GM12878 (cell line): Measurements from ENCODE around the gene AWAT1. TPM values are rescaled to one million over a fixed set of nuclear protein-coding genes. Genes with fewer than 3 reads are reported as not detected.

Source experiments
- ATAC-seq: fragments of 200-7000 bp; cut with Tn5 transposase; 3 replicates; pipeline ENCODE4 v1.9.1; 2020; ENCODE audit warnings: mild to moderate bottlenecking, moderate library complexity
- BruUV-seq: library from RNA; stranded (reverse); fragments of 400-500 nt; replicated peaks from 2 replicates; lab custom pipeline; 2021; lab: Mats Ljungman, UMichigan
- CTCF ChIA-PET: fragments of 300-600 bp; sonication (Branson Sonifier 250); formaldehyde crosslinking; extraction: SDS; loops from one replicate; lab custom pipeline; 2021; ENCODE audit warnings: inconsistent platforms; lab: Yijun Ruan, JAX
- POLR2A ChIA-PET: fragments of 350-600 bp; formaldehyde crosslinking; extraction: SDS; loops from one replicate; lab custom pipeline; 2021; ENCODE audit warnings: inconsistent platforms; lab: Charles Lee
- RAD21 ChIA-PET: fragments of 300-600 bp; sonication (Branson Sonifier 250); formaldehyde crosslinking; loops from one replicate; lab custom pipeline; 2023; ENCODE audit warnings: antibody characterized with exemption; ENCODE audit not compliant: unreplicated experiment; lab: Charles Lee
- SMC1A ChIA-PET: fragments of 300-600 bp; sonication (Branson Sonifier 250); formaldehyde crosslinking; loops from one replicate; lab custom pipeline; 2023; ENCODE audit not compliant: unreplicated experiment, uncharacterized antibody; lab: Charles Lee
- DNase-seq: peaks from one replicate; pipeline ENCODE4 v3.0.0-alpha.2; 2011; ENCODE audit warnings: low read depth, low spot score
- FAIRE-seq: peaks from 3 replicates; lab custom pipeline; 2011; peaks lifted over from hg19 to GRCh38; lab: Jason Lieb, UNC
- H2AFZ ChIP-seq: 2 replicates; pipeline ENCODE4 v1.6.0; 2011; ENCODE audit warnings: low read depth, low read length, control low read depth; ENCODE audit not compliant: control insufficient read depth
- H3K27ac ChIP-seq: 2 replicates; pipeline ENCODE4 v1.5.1; 2011; ENCODE audit warnings: control low read depth; ENCODE audit not compliant: control insufficient read depth, insufficient read depth
- H3K27me3 ChIP-seq, 2 experiments: replicated peaks in 1 of 2; 2 replicates each; pipeline versions ENCODE4 v1.6.0 to v1.6.1; 2011; ENCODE audit warnings: low read length in 1 of 2; ENCODE audit not compliant: control insufficient read depth in 2 of 2, insufficient read depth in 2 of 2
- H3K36me3 ChIP-seq, 2 experiments: 2 replicates each; pipeline ENCODE4 v1.5.1; 2011; ENCODE audit warnings: low read length in 1 of 2; ENCODE audit not compliant: control insufficient read depth in 2 of 2, insufficient read depth in 2 of 2
- H3K4me1 ChIP-seq: 2 replicates; pipeline ENCODE4 v1.6.1; 2011; ENCODE audit warnings: mild to moderate bottlenecking, low read length, moderate library complexity, mixed read lengths; ENCODE audit not compliant: control insufficient read depth, insufficient read depth
- H3K4me2 ChIP-seq: 2 replicates; pipeline ENCODE4 v1.6.0; 2011; ENCODE audit warnings: control low read depth; ENCODE audit not compliant: control insufficient read depth, insufficient read depth
- H3K4me3 ChIP-seq: fragments of 200-600 bp; sonication (generic); 2 replicates; pipeline ENCODE4 v1.5.1; 2016
- H3K79me2 ChIP-seq: 2 replicates; pipeline ENCODE4 v1.6.0; 2011; ENCODE audit warnings: low read length; ENCODE audit not compliant: control insufficient read depth, insufficient read depth
- H3K9ac ChIP-seq: 2 replicates; pipeline ENCODE4 v1.8.0; 2011; ENCODE audit warnings: low read length, control low read depth, mixed read lengths; ENCODE audit not compliant: control insufficient read depth, insufficient read depth
- H3K9me3 ChIP-seq: replicated peaks from 3 replicates; pipeline ENCODE4 v1.5.1; 2011; ENCODE audit warnings: mild to moderate bottlenecking, low read length; ENCODE audit not compliant: control insufficient read depth, insufficient read depth
- H4K20me1 ChIP-seq: 2 replicates; pipeline ENCODE4 v1.6.0; 2011; ENCODE audit not compliant: control insufficient read depth, insufficient read depth
- RAD21 ChIP-seq: IDR thresholded peaks from 2 replicates; pipeline ENCODE4 v1.6.1; 2011; ENCODE audit warnings: mild to moderate bottlenecking, low read depth, low read length, moderate library complexity; ENCODE audit not compliant: insufficient read depth
- SUPT20H ChIP-seq: IDR thresholded peaks from 2 replicates; pipeline ENCODE4 v1.6.1; 2011; ENCODE audit warnings: low read depth, mild to moderate bottlenecking, low read length, moderate library complexity, borderline replicate concordance; ENCODE audit not compliant: control insufficient read depth
- WGBS: methylation state at CpG from one replicate; pipeline ENCODE4 v1.1.6; 2016; ENCODE audit warnings: low lambda C conversion rate; ENCODE audit not compliant: insufficient replicate concordance, insufficient coverage; ENCODE audit errors: missing lambda C conversion rate; 5-methylcytosine and 5-hydroxymethylcytosine counted together
- in situ Hi-C: fragments of 300-500 bp; cut with MboI; formaldehyde crosslinking; loops from 9 replicates; pipeline ENCODE4 v1.14.3; 2018; ENCODE audit warnings: mixed read lengths
- intact Hi-C: fragments of 100-400 bp; cut with micrococcal nuclease; formaldehyde crosslinking; loops from one replicate; pipeline ENCODE4 v1.14.2; 2022; ENCODE audit not compliant: unreplicated experiment
- polyA plus RNA-seq, 11 experiments: library from polyadenylated mRNA; depleted of rRNA in 4 of 11; unstranded in 6 of 11; stranded (reverse) in 5 of 11; fragments of >200 nt; fragmentation: Nextera tagmentation in 4 of 11; fragmentation: Illumina TruSeq in 1 of 11; extraction: Ambion mirVana in 4 of 11; extraction: Trizol in 1 of 11; gene quantifications; 1 replicate in 1 of 11; 2 replicates in 10 of 11; pipeline versions ENCODE4 v1.2.1 to v1.2.3, GENCODE V29; 2011 to 2016; ENCODE audit warnings: inconsistent platforms in 2 of 11, missing spikeins in 2 of 11, low read depth in 1 of 11
- total RNA-seq, 4 experiments: library from RNA; depleted of rRNA in 3 of 4; stranded (reverse); fragments of >200 nt in 3 of 4; fragmentation: Illumina TruSeq in 1 of 4; extraction: Trizol in 1 of 4; gene quantifications; 2 replicates each; pipeline versions ENCODE4 v1.2.1 to v1.2.3, GENCODE V29; 2013 to 2021
- TF ChIP-seq, protein P1 (sequence below): fragments of 450-650 bp; IDR thresholded peaks from 2 replicates; pipeline ENCODE4 v1.6.1; 2016; ENCODE audit warnings: mild to moderate bottlenecking, moderate library complexity, borderline replicate concordance

Gene AWAT1
- total and polyA plus RNA-seq, 10 of the 15 experiments (the other 5 are each of a cell fraction or from before 2014, with no cell fraction given), result not detected

DNA sequence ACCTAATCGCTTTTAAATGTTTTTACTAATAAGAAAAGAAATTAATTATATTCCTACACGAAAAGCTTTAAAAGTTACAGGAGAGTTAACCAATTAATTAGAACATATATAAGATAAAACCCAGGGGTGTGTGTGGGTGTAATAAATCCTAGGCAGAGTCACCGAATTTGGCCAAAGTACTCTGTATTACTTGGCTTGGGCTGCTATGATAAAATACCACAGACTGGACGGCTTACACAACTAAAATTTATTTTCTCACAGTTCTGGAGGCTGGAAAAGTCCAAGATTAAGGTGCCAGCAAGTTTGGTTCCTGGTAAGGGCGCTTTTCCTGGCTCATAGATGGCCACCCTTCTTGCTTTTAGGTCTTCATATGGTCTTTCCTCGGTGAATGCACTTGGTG is 10.4 kb downstream of the AWAT1 start:
- Histone ChIP-seq H3K9me3 (no peaks in the 10 kb centered on the region), H2AFZ (no peak overlapping the region), H3K4me1 (no peaks in the 10 kb centered on the region), H3K27me3 (no peaks in the 10 kb centered on the region), H3K4me2 (no peak overlapping the region), H4K20me1 (no peaks in the 10 kb centered on the region), H3K9ac (no peak overlapping the region), H3K79me2 (no peaks in the 10 kb centered on the region), H3K4me3 (no peak overlapping the region), H3K27ac (no peak overlapping the region), H3K36me3 (no peaks in the 10 kb centered on the region)
- in situ Hi-C loops, result no loop called here
- ChIA-PET CTCF (interaction anchor here (1.4 kb wide), 1 partner anchor 111 kb away, joined by 3 read pairs; no protein-coding TSS in a partner anchor), POLR2A (interaction anchor here (0.7 kb wide), 1 partner anchor 111 kb away, joined by 3 read pairs; no protein-coding TSS in a partner anchor), RAD21 (no interaction called here), SMC1A (interaction anchor here (0.6 kb wide), 1 partner anchor 42 kb away, joined by 3 read pairs; no protein-coding TSS in a partner anchor)
- BruUV-seq, result no TSS peak
- 26% methylated on average over 6 of the region's 6 CpGs for WGBS
- TF ChIP-seq, protein P1, sequence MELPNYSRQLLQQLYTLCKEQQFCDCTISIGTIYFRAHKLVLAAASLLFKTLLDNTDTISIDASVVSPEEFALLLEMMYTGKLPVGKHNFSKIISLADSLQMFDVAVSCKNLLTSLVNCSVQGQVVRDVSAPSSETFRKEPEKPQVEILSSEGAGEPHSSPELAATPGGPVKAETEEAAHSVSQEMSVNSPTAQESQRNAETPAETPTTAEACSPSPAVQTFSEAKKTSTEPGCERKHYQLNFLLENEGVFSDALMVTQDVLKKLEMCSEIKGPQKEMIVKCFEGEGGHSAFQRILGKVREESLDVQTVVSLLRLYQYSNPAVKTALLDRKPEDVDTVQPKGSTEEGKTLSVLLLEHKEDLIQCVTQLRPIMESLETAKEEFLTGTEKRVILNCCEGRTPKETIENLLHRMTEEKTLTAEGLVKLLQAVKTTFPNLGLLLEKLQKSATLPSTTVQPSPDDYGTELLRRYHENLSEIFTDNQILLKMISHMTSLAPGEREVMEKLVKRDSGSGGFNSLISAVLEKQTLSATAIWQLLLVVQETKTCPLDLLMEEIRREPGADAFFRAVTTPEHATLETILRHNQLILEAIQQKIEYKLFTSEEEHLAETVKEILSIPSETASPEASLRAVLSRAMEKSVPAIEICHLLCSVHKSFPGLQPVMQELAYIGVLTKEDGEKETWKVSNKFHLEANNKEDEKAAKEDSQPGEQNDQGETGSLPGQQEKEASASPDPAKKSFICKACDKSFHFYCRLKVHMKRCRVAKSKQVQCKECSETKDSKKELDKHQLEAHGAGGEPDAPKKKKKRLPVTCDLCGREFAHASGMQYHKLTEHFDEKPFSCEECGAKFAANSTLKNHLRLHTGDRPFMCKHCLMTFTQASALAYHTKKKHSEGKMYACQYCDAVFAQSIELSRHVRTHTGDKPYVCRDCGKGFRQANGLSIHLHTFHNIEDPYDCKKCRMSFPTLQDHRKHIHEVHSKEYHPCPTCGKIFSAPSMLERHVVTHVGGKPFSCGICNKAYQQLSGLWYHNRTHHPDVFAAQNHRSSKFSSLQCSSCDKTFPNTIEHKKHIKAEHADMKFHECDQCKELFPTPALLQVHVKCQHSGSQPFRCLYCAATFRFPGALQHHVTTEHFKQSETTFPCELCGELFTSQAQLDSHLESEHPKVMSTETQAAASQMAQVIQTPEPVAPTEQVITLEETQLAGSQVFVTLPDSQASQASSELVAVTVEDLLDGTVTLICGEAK, result no peak
- TF ChIP-seq SUPT20H (no peak), RAD21 (no peak)
- FAIRE-seq (no peak), ATAC-seq (no peak), DNase-seq (no peak)
- intact Hi-C loops, result no loop called here
